GM06990 (cell line): ENCODE results near the gene TNKS1BP1.

ENCODE experiments used
- DNase-seq: peaks from one replicate; pipeline ENCODE4 v3.0.0-alpha.2; 2011; ENCODE audit not compliant: insufficient read length; ENCODE audit errors: extremely low read depth
- H3K27me3 ChIP-seq: replicated peaks from 2 replicates; pipeline ENCODE4 v1.6.0; 2011; ENCODE audit warnings: low read length; ENCODE audit not compliant: control insufficient read depth, insufficient read depth
- H3K36me3 ChIP-seq: 2 replicates; pipeline ENCODE4 v1.5.1; 2011; ENCODE audit warnings: low read length; ENCODE audit not compliant: control insufficient read depth, insufficient read depth
- H3K4me3 ChIP-seq: replicated peaks from 2 replicates; pipeline ENCODE4 v1.5.1; 2011; ENCODE audit warnings: low read depth, mild to moderate bottlenecking, control low read depth, low read length
- TF ChIP-seq, protein P1 (sequence below): IDR thresholded peaks from 2 replicates; pipeline ENCODE4 v1.5.1; 2011; ENCODE audit warnings: low read length, control low read depth, mild to moderate bottlenecking, inconsistent platforms; ENCODE audit not compliant: insufficient read depth, poor library complexity, severe bottlenecking

Gene TNKS1BP1

DNA sequence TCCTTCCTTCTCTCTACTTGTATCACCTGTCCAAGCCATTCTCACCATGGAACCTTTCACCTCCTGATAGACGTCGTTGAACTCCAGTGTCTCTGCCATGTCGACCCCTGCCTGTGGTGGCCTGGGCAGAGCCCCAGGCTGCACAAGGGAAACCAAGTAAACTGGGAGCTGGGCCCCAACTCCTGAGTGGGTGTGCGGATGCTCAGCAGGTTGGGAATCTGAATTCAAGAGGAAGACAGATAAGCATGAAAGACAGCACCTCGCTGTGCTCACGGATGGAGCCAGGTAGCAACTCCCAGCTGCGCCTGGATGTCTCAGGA lies 10.2 kb upstream of the TNKS1BP1 start:
- TF ChIP-seq, protein P1, sequence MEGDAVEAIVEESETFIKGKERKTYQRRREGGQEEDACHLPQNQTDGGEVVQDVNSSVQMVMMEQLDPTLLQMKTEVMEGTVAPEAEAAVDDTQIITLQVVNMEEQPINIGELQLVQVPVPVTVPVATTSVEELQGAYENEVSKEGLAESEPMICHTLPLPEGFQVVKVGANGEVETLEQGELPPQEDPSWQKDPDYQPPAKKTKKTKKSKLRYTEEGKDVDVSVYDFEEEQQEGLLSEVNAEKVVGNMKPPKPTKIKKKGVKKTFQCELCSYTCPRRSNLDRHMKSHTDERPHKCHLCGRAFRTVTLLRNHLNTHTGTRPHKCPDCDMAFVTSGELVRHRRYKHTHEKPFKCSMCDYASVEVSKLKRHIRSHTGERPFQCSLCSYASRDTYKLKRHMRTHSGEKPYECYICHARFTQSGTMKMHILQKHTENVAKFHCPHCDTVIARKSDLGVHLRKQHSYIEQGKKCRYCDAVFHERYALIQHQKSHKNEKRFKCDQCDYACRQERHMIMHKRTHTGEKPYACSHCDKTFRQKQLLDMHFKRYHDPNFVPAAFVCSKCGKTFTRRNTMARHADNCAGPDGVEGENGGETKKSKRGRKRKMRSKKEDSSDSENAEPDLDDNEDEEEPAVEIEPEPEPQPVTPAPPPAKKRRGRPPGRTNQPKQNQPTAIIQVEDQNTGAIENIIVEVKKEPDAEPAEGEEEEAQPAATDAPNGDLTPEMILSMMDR, result no peak
- Histone ChIP-seq H3K36me3 (peaks cover 22% of the 10 kb centered on the region), H3K27me3 (no peaks in the 10 kb centered on the region), H3K4me3 (peak overlapping the region; percentile 79)
- no peak for DNase-seq

DNA sequence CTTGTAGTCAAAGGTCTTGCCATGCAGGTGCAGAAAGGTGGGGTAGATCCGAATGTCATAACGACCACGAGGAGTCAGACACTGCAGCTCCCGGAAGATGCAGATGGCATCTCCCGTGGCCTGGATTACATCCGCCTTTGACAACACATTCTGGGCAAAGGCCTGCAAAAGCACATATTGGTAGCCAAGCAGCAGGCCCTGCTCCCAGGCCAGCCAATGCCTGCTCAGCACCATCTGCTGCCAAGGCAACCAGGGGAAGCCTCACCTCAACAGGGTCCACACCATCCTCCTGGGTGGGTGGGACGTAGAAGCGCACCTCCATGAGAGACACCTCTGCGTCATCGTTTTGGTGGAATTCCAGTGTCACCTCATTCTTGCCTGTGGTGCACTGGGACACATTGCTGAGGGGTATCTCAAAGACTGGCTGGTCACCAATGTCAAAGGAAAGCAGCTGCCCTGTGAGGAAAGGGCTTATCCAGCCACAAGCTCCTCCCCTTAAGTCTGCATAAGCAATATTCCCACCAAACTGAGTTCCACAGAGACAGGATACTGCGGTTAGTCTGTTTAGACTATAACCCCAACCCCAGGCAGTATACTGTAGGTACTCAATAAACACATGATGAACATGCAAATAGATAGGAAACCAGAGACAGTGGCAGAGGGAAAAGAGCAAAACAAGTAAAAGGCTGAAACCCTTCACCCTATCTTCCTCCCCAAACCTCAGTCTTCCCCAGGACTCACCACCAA lies 8.1 kb upstream of the TNKS1BP1 start:
- Histone ChIP-seq H3K36me3 (peaks cover 29% of the 10 kb centered on the region), H3K4me3 (no peak overlapping the region), H3K27me3 (no peaks in the 10 kb centered on the region)
- no peak for DNase-seq
- TF ChIP-seq, protein P1, result no peak

DNA sequence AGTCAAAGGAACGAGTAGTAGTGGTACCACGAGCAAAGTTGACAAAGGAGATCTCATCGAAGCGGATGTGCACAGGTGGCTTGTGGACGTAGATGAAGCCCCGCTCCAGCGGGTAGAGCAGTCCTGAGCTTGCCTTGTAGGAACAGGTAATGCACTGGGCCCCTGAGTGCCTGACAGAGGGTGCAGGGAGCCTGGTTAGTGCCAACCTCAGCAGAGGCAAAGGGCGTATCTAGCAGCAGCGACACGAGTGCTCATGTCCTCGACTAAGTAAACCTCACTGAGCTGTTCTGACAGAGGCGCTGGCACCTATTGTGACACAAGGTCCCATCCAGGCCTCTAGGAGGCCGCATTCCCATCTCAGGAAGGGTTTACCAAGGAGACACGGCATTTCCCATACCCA lies 7.0 kb upstream of the TNKS1BP1 start:
- H3K36me3 ChIP-seq, result peaks cover 37% of the 10 kb centered on the region
- H3K27me3 ChIP-seq, result no peaks in the 10 kb centered on the region
- H3K4me3 ChIP-seq, result no peak overlapping the region
- TF ChIP-seq, protein P1, result no peak
- DNase-seq, result no peak

- Histone ChIP-seq H3K4me3 (no peak overlapping the region), H3K36me3 (peaks cover 43% of the 10 kb centered on the region), H3K27me3 (no peaks in the 10 kb centered on the region)
- TF ChIP-seq, protein P1, result no peak
- DNase-seq, result no peak
Observed at GRCh38 chr11:57330029-57330428, 5.3 kb upstream of the TNKS1BP1 start.

DNA sequence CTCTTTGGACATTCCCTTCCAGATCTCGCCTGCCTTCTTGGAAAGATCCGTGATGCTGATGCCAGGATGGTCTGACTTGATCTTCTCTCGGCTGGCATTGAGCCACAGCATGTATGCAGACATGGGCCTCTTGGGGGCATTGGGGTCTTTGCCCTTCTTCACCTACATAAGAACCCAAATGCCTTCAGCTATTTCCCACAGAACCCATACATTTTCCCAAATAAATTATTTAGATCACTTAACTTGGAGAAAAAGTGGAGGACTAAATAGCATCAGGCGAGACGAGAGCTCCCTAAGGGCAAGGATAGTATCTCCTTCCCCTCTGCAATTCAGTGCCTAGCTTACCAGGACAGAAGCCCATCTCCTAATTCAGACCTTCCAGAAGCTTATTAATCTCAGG lies 3.0 kb upstream of the TNKS1BP1 start:
- no peak for DNase-seq
- no peak overlapping the region for H3K4me3 ChIP-seq
- peaks cover 40% of the 10 kb centered on the region for H3K36me3 ChIP-seq
- TF ChIP-seq, protein P1, result no peak
- no peaks in the 10 kb centered on the region for H3K27me3 ChIP-seq

GRCh38 chr11:57325735-57326048 lies 940 bp upstream of the TNKS1BP1 start:
- Histone ChIP-seq H3K36me3 (peaks cover 28% of the 10 kb centered on the region), H3K27me3 (no peaks in the 10 kb centered on the region), H3K4me3 (peak overlapping the region; percentile 71)
- DNase-seq, result no peak
- TF ChIP-seq, protein P1, result no peak
